Measurements from ENCODE around the gene ADAMTS2.

The ADAMTS2 gene

GRCh38 chr5:179163236-179164155 lies 181.8 kb downstream of the ADAMTS2 start:
- Histone ChIP-seq H3K79me2 (ENCODE audit: insufficient read depth, low read length) (no peaks in the 10 kb centered on the region), H3K4me2 (ENCODE audit: low read length) (no peak overlapping the region), H3K9ac (ENCODE audit: low read length) (no peak overlapping the region), H3K4me1 (ENCODE audit: insufficient read depth, low read length, severe bottlenecking) (no peaks in the 10 kb centered on the region), H4K20me1 (ENCODE audit: insufficient read depth, low read length) (no peaks in the 10 kb centered on the region), H3F3A (ENCODE audit: insufficient read depth, low read length) (no peaks in the 10 kb centered on the region), H3K36me3 (ENCODE audit: insufficient read depth, low read length) (no peaks in the 10 kb centered on the region), H3K27me3 (ENCODE audit: insufficient read depth, low read length) (no peaks in the 10 kb centered on the region; the same call in 1 of the 2 replicates), H3K9me3 (ENCODE audit: low read length) (no peaks in the 10 kb centered on the region; the same call in 1 of the 2 replicates), H3K27ac (ENCODE audit: low read depth, low read length, poor library complexity, severe bottlenecking) (no peak overlapping the region), H3K4me3 (ENCODE audit: low read depth, low read length, poor library complexity, severe bottlenecking) (no peak overlapping the region), H3K9me2 (ENCODE audit: low read depth, low read length) (no peaks in the 10 kb centered on the region), H2AFZ (ENCODE audit: low read length) (no peak overlapping the region)
- no peak for TF ChIP-seq EZH2 (IDR thresholded peaks at IDR 0.05; ENCODE audit: borderline replicate concordance, low read length)
- TF ChIP-seq CTCF (IDR thresholded peaks at IDR 0.05; ENCODE audit: low read length): no peak

- no peaks in the 10 kb centered on the region; the same call in 1 of the 2 replicates for H3K27me3 ChIP-seq (ENCODE audit: insufficient read depth, low read length)
- no peak overlapping the region for H3K4me3 ChIP-seq (ENCODE audit: low read depth, low read length, poor library complexity, severe bottlenecking)
Observed at GRCh38 chr5:179162351-179163235, 182.7 kb downstream of the ADAMTS2 start.

More at GRCh38 chr5:179162351-179163235, 182.7 kb downstream of the ADAMTS2 start:
- Histone ChIP-seq H3K9me3 (ENCODE audit: low read length) (no peaks in the 10 kb centered on the region; the same call in 1 of the 2 replicates), H2AFZ (ENCODE audit: low read length) (no peak overlapping the region), H3K9ac (ENCODE audit: low read length) (no peak overlapping the region), H3K36me3 (ENCODE audit: insufficient read depth, low read length) (no peaks in the 10 kb centered on the region), H3F3A (ENCODE audit: insufficient read depth, low read length) (no peaks in the 10 kb centered on the region), H3K4me1 (ENCODE audit: insufficient read depth, low read length, severe bottlenecking) (no peaks in the 10 kb centered on the region), H3K9me2 (ENCODE audit: low read depth, low read length) (no peaks in the 10 kb centered on the region), H3K27ac (ENCODE audit: low read depth, low read length, poor library complexity, severe bottlenecking) (no peak overlapping the region), H4K20me1 (ENCODE audit: insufficient read depth, low read length) (no peaks in the 10 kb centered on the region), H3K4me2 (ENCODE audit: low read length) (no peak overlapping the region), H3K79me2 (ENCODE audit: insufficient read depth, low read length) (no peaks in the 10 kb centered on the region)
- no peak for TF ChIP-seq CTCF (IDR thresholded peaks at IDR 0.05; ENCODE audit: low read length)
- no peak for TF ChIP-seq EZH2 (IDR thresholded peaks at IDR 0.05; ENCODE audit: borderline replicate concordance, low read length)

All from OCI-LY1 (cell line).